HEK293T (cell line): ENCODE measurements around the gene IQCC.

Source experiments
- CTCF ChIA-PET: fragments of 350-600 bp; formaldehyde crosslinking; extraction: SDS; loops from one replicate; lab custom pipeline; 2021; ENCODE audit warnings: antibody characterized with exemption, inconsistent platforms; lab: Yijun Ruan, JAX
- POLR2A ChIA-PET: fragments of 350-600 bp; formaldehyde crosslinking; extraction: SDS; loops from one replicate; lab custom pipeline; 2020; ENCODE audit warnings: antibody characterized with exemption, inconsistent platforms; lab: Yijun Ruan, JAX
- DNase-seq: peaks from one replicate; pipeline ENCODE4 v3.0.0; 2012; ENCODE audit warnings: mixed read lengths; ENCODE audit errors: extremely low spot score
- ARNT ChIP-seq: fragments of 450-650 bp; IDR thresholded peaks from 2 replicates; pipeline ENCODE4 v1.6.1; 2017; ENCODE audit warnings: mild to moderate bottlenecking
- BHLHE40 ChIP-seq: fragments of 450-650 bp; IDR thresholded peaks from 2 replicates; pipeline ENCODE4 v1.6.1; 2016; ENCODE audit warnings: mild to moderate bottlenecking, moderate library complexity, borderline replicate concordance
- CTBP1 ChIP-seq: fragments of 450-650 bp; IDR thresholded peaks from 2 replicates; pipeline ENCODE4 v1.6.1; 2016; ENCODE audit warnings: borderline replicate concordance
- ELF4 ChIP-seq: fragments of 450-650 bp; IDR thresholded peaks from 2 replicates; pipeline ENCODE4 v1.6.1; 2017; ENCODE audit warnings: antibody characterized with exemption
- FOXA1 ChIP-seq: fragments of 450-650 bp; IDR thresholded peaks from 2 replicates; pipeline ENCODE4 v1.6.1; 2016; ENCODE audit warnings: mild to moderate bottlenecking
- FOXK2 ChIP-seq: fragments of 450-650 bp; IDR thresholded peaks from 2 replicates; pipeline ENCODE4 v1.6.1; 2016; ENCODE audit warnings: mild to moderate bottlenecking
- FOXM1 ChIP-seq: fragments of 450-650 bp; IDR thresholded peaks from 2 replicates; pipeline ENCODE4 v1.6.1; 2017; ENCODE audit warnings: mild to moderate bottlenecking, borderline replicate concordance
- HDGF ChIP-seq: fragments of 450-650 bp; IDR thresholded peaks from 2 replicates; pipeline ENCODE4 v1.6.1; 2017; ENCODE audit warnings: antibody characterized with exemption, borderline replicate concordance
- L3MBTL2 ChIP-seq: fragments of 450-650 bp; conservative IDR thresholded peaks from 2 replicates; pipeline ENCODE4 v1.6.1; 2016; ENCODE audit warnings: mild to moderate bottlenecking
- LEF1 ChIP-seq: fragments of 450-650 bp; IDR thresholded peaks from 2 replicates; pipeline ENCODE4 v1.6.1; 2017; ENCODE audit warnings: mild to moderate bottlenecking, borderline replicate concordance
- NFRKB ChIP-seq: fragments of 450-650 bp; IDR thresholded peaks from 2 replicates; pipeline ENCODE4 v1.6.1; 2016; ENCODE audit warnings: mild to moderate bottlenecking, moderate library complexity
- PKNOX1 ChIP-seq: fragments of 450-650 bp; IDR thresholded peaks from 2 replicates; pipeline ENCODE4 v1.6.1; 2016
- SP1 ChIP-seq: fragments of 450-650 bp; IDR thresholded peaks from 2 replicates; pipeline ENCODE4 v1.6.1; 2017
- SUZ12 ChIP-seq: fragments of 450-650 bp; IDR thresholded peaks from 2 replicates; pipeline ENCODE4 v1.6.1; 2016; ENCODE audit warnings: mild to moderate bottlenecking
- TARDBP ChIP-seq: fragments of 450-650 bp; IDR thresholded peaks from 2 replicates; pipeline ENCODE4 v1.6.1; 2016
- ZNF384 ChIP-seq: fragments of 450-650 bp; IDR thresholded peaks from 2 replicates; pipeline ENCODE4 v1.6.1; 2016

Gene IQCC

GRCh38 chr1:32197837-32198236 is 7.6 kb upstream of the IQCC start:
- ChIA-PET POLR2A (interaction anchor here (0.6 to 1.6 kb wide), 5 partner anchors 12 to 94 kb away, joined by 3 to 20 read pairs (median 3); partner anchors contain the start of genes HDAC1 and TXLNA), CTCF (interaction anchor here (1.0 to 1.4 kb wide), 2 partner anchors 12 to 17 kb away, joined by 3 to 6 read pairs; no protein-coding TSS in a partner anchor)
- TF ChIP-seq NFRKB = no peak
- no peak for TF ChIP-seq LEF1
- no peak for DNase-seq

GRCh38 chr1:32198237-32199042 is 7.0 kb upstream of the IQCC start:
- POLR2A ChIA-PET = interaction anchor here (0.6 to 2.7 kb wide), 5 partner anchors 14 to 94 kb away, joined by 3 to 28 read pairs (median 3); partner anchors contain the start of genes HDAC1 and TXLNA
- DNase-seq = no peak
- no peak for TF ChIP-seq SUZ12
- no peak for TF ChIP-seq ZNF384
- no peak for TF ChIP-seq SP1
- no peak for TF ChIP-seq LEF1
- no peak for TF ChIP-seq HDGF
- TF ChIP-seq L3MBTL2 = no peak
- no peak for TF ChIP-seq CTBP1
- no peak for TF ChIP-seq ELF4
- no peak for TF ChIP-seq TARDBP
- TF ChIP-seq NFRKB = no peak
- no peak for TF ChIP-seq PKNOX1
- no peak for TF ChIP-seq BHLHE40
- no peak for TF ChIP-seq FOXM1
- no peak for TF ChIP-seq ARNT
- TF ChIP-seq FOXK2 = no peak
- TF ChIP-seq FOXA1 = no peak
- CTCF ChIA-PET = interaction anchor here (0.7 to 1.0 kb wide), 2 partner anchors 12 to 295 kb away, joined by 3 read pairs; no protein-coding TSS in a partner anchor

GRCh38 chr1:32199043-32199716 is 6.3 kb upstream of the IQCC start:
- ChIA-PET CTCF (interaction anchor here (0.7 kb wide), 1 partner anchor 296 kb away, joined by 3 read pairs; no protein-coding TSS in a partner anchor), POLR2A (interaction anchor here (1.1 to 2.7 kb wide), 5 partner anchors 15 to 195 kb away, joined by 3 to 28 read pairs (median 3); partner anchors contain the start of genes BSDC1, KPNA6 and TXLNA)
- DNase-seq = no peak
- TF ChIP-seq FOXA1 = no peak
- no peak for TF ChIP-seq TARDBP
- no peak for TF ChIP-seq PKNOX1
- TF ChIP-seq CTBP1 = no peak
- no peak for TF ChIP-seq SUZ12
- no peak for TF ChIP-seq L3MBTL2
- TF ChIP-seq SP1 = no peak
- TF ChIP-seq NFRKB = no peak
- TF ChIP-seq ZNF384 = no peak

DNA sequence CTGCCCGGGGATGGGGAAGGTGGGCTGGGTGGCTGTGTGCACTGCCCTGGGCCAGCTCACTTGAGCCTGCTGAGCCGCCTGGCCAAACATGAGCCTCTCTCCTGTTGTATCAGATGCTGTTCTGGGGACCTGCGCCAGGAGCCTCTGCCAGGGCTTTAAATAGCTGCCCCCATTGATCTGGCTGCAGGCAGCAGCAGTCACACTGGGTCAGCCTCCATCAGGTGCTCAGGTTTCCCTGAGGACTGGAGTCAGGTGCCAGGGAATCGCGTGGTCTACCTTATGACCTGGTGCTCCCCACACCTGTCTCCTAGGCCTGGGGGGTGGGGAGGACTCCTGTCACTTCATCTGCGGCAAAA is 5.8 kb upstream of the IQCC start:
- CTCF ChIA-PET = interaction anchor here (1.7 kb wide), 1 partner anchor 16 kb away, joined by 7 read pairs; no protein-coding TSS in a partner anchor
- POLR2A ChIA-PET = interaction anchor here (1.1 to 2.7 kb wide), 6 partner anchors 8 to 195 kb away, joined by 3 to 28 read pairs (median 4); partner anchors contain the start of genes BSDC1, DCDC2B, KPNA6 and TMEM39B
- DNase-seq = no peak
- TF ChIP-seq L3MBTL2 (no peak), CTBP1 (no peak), SP1 (no peak), ARNT (no peak), TARDBP (no peak), NFRKB (no peak), FOXM1 (no peak), BHLHE40 (no peak), HDGF (no peak)

DNA sequence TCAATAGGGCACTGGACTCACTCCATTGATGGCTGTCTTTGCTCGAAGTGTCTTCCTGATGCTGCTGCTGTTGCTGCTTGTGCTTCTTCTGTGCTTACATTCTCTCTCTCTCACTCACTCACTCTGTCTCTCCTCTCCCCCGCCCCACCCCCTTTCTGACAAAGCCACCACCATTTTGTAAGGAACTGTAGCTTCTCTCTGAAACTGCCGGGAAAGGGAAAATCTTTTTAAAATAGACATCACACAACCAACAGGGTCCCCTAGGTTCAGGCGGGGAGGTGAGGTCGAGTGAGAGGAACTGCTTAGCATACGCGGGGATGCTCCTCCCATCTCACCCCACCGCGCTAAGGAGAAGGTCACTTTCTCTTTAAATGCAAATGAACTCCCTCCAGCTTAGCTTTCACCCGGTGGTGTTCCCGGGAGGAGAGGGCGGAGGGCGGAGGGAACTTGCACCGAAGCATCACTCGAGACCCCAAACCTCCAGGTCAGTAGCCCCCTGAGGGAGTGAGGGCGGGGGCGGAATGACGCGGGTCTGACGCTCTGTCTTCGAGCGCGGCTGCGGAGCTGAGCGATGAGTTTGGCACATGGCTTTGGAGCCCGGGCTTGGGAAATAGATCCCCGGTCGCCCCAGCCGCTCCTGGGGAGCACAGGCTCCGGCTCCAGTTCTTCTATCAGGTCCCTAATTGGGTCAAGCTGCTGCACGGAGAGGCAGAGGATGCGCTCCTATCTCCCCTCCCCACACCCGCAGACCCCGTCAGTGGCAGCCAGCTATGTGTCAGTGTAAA is 5.1 kb upstream of the IQCC start, which contains the start of gene CCDC28B:
CCDC28B (plus strand) TSS at position 370 of the 785 bp plus-strand sequence. CDS start 1,341 bp downstream, outside the sequence.
- POLR2A ChIA-PET = interaction anchor here (1.1 to 2.7 kb wide), 9 partner anchors 8 to 194 kb away, joined by 3 to 28 read pairs (median 4); partner anchors contain the start of genes BSDC1, DCDC2B, KPNA6 and TMEM39B
- CTCF ChIA-PET = interaction anchor here (0.5 to 1.7 kb wide), 3 partner anchors 15 to 37 kb away, joined by 3 to 7 read pairs (median 5); no protein-coding TSS in a partner anchor
- TF ChIP-seq HDGF = no peak
- TF ChIP-seq L3MBTL2 = peak; percentile 99
- no peak for TF ChIP-seq ZNF384
- TF ChIP-seq SUZ12 = no peak
- DNase-seq = peak; percentile 75
